ENCODE results near the gene TRIM8. TPM values are rescaled to one million over a fixed set of nuclear protein-coding genes. Genes with fewer than 3 reads are reported as not detected.

TRIM8 gene
- total and polyA plus RNA-seq, 9 of the 15 experiments (the other 6 are each of a cell fraction or from before 2014, with no cell fraction given): 1.7 to 26.0 (median 9.1) TPM

- peak in 1 of 2 experiments; percentile 86; a peak in 2 of 4 replicates for TF ChIP-seq RCOR1 (IDR thresholded peaks at IDR 0.05; ENCODE audit: borderline replicate concordance in 1 of 2, low read depth in 2 of 2, low read length in 2 of 2)
- TF ChIP-seq SAFB (IDR thresholded peaks at IDR 0.05; ENCODE audit: borderline replicate concordance, low read depth, low read length): no peak
- no peak for TF ChIP-seq ZNF134 (CRISPR knock-in tag; conservative IDR thresholded peaks at IDR 0.05)
- no peak for TF ChIP-seq PCBP1 (IDR thresholded peaks at IDR 0.05; ENCODE audit: low read depth, low read length, poor library complexity, severe bottlenecking)
- no peak for TF ChIP-seq SMAD3 (CRISPR knock-in tag; conservative IDR thresholded peaks at IDR 0.05)
- no peak for TF ChIP-seq E2F1 (CRISPR knock-in tag; IDR thresholded peaks at IDR 0.05)
- TF ChIP-seq DLX4 (CRISPR knock-in tag; IDR thresholded peaks at IDR 0.05): no peak
- no peak for TF ChIP-seq DDX20 (tag; IDR thresholded peaks at IDR 0.05; ENCODE audit: low read depth)
- peak; percentile 8; the same call in 1 of the 2 replicates for TF ChIP-seq ZNF583 (CRISPR knock-in tag; IDR thresholded peaks at IDR 0.05)
- no peak for TF ChIP-seq ZBTB40 (IDR thresholded peaks at IDR 0.05)
- TF ChIP-seq ZBTB40 (CRISPR knock-in tag; IDR thresholded peaks at IDR 0.05): no peak
- TF ChIP-seq RBM17 (IDR thresholded peaks at IDR 0.05; ENCODE audit: borderline replicate concordance, low read depth, low read length): no peak
- TF ChIP-seq LCOR (CRISPR knock-in tag; IDR thresholded peaks at IDR 0.05): no peak
- no peak for TF ChIP-seq KLF10 (CRISPR knock-in tag; IDR thresholded peaks at IDR 0.05)
- TF ChIP-seq ETS2 (tag; IDR thresholded peaks at IDR 0.05; ENCODE audit: borderline replicate concordance, poor library complexity, severe bottlenecking): no peak
- no peak for TF ChIP-seq ZNF232 (CRISPR knock-in tag; IDR thresholded peaks at IDR 0.05)
- peak; percentile 36; the same call in 1 of the 2 replicates for TF ChIP-seq PHF21A (IDR thresholded peaks at IDR 0.05; ENCODE audit: borderline replicate concordance, low read depth)
Observed at GRCh38 chr10:102599565-102600327, 44.5 kb upstream of the TRIM8 start (continued).
